DMS114 treated with DMSO at 0.1 percent for 48 hours (cell line): ENCODE data around the gene TMEM123.
A peak's percentile ranks its signal among the peaks of the same experiment; 100 is the strongest.

Source experiments
- DNase-seq: peaks from one replicate; lab custom pipeline; 2025; ENCODE audit not compliant: unreplicated experiment; lab: John Stamatoyannopoulos, UW

The TMEM123 gene

DNA sequence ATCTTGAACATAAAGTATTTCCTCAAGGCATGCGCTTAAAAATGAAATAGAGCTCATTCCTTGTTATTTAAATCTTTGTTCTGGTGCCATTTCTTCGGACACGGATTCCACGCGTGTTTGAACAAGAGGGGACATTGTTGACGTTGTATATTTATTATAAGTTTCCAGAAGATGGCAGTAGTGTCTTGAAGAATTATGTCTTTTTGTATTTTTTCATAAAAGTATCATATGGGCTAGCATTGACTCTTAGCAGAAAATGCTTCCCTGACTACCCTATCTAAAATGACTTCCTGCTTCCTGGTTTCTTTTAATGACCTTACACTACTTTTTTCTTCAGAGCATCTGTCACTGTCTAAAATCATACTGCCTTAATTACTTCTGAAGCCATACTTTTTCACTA lies 85.2 kb downstream of the TMEM123 start:
- no peak for DNase-seq

DNA sequence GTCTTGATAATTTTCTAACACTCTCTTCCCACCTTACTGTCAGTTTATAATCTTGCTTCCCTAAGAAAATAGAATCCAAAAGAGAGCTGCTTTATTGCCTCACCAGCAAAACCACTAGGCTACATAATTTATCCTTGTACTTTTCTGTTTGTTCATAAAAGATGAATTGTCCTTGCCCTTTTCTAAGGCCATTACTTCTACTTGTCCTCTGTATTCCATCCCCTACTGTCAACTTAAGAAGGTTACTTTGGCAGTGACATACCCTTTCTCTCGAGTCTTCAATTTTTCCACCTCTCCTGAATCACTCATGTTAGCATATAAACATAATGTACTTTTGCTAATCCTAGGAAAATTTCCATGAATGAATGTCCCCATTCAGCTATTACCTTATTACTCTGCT lies 87.6 kb downstream of the TMEM123 start:
- no peak for DNase-seq

DNA sequence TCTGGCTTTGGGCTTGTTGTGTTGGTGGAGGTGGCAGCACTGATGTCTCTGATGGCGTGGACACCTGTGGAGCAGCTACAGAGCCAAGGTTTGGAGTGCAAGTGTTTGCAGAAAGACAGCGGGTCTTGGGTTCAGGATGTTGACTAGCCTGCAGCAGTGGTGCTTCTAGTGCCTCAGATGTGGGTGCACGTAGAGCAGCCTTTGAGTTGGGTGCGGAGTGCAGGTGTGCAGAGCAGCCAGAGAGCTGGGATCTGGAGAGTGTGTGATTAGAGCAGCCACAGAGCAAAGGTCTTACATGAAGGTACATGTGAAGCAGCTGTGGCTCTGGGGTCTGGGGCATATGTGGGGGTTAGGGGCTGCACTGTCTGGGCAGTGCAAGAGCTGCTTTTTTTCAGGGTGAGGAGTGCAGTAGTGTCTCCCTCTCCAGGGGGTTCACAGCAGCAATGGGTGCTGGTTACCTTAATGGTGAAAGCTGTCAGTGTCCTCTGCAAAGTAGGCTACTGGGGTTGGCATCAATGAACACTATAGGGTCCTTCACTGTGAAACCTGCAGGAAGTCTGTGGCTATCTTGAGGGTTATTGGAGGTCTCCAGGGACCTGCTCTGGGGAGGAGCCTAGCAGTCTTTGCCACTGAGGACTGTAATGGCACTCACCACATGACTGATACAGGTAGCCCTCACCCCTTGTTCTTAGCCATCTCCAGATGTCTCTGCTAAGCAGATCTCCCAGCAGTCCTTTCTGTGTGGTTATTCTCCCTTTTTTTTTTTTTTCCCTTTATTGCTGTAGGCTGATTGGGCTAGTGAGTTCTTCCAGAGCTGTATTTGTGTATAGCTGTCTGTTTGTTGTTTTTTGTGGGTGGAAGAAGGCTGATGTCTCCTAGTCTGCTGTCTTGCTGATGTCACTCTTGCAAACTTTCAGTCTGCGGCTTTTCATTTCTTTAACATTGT lies 91.2 kb downstream of the TMEM123 start:
- no peak for DNase-seq

DNA sequence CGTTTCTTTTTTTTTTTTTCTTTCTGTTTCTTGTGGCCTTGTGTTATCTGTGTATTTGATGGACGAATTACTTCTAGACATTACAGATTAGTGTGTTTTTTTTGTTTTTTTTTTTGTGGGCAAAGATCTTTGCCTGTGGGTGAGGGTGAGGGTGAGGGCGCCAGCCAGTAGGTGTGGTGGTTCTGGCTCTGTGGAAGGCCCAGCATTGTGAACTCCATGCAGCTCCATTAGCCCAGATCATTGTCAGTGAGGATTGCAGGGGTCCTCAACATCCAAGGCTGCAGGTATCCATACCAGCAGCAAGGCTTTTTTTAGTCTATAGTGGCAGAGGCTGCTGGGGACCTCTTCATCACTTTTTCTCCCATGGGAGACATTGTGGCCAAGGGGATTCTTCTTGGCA lies 91.9 kb downstream of the TMEM123 start:
- no peak for DNase-seq

DNA sequence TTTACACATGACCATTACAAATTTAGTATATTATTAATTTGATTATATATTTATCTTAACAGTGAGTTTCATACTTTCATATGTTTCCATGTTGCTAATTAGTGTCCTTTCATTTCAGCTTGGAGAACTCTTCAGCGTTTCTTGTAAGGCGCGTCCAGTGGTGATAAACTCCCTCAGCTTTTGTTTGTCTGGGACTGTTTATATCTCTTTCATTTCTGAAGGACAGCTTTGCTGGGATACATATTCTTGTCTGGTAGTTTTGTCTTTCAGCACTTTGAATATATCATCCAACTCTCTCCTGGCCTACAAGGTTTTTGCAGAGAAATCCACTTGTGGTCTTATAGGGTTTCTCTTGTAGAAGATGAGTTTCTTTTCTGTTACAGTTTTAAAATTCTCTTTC lies 93.2 kb downstream of the TMEM123 start:
- DNase-seq = no peak

DNA sequence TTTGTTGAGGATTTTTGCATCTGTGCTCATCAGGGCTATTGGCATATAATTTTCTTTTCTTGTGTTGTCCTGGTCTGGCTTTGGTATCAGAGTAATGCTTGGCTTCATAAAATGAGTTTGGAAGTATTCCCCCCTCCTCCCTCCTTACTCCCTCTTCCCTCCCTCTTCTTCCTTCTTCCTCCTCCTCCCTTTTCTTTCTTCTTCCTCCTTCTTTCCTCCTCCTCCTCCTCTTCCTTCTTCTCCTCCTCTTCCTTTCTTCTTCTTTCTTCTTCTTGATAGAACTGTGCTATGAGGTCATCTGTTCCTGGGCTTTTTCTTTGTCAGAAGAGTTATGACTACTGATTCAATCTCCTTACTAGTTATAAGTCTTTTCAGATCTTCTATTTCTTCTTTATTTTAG lies 95.4 kb downstream of the TMEM123 start:
- no peak for DNase-seq

DNA sequence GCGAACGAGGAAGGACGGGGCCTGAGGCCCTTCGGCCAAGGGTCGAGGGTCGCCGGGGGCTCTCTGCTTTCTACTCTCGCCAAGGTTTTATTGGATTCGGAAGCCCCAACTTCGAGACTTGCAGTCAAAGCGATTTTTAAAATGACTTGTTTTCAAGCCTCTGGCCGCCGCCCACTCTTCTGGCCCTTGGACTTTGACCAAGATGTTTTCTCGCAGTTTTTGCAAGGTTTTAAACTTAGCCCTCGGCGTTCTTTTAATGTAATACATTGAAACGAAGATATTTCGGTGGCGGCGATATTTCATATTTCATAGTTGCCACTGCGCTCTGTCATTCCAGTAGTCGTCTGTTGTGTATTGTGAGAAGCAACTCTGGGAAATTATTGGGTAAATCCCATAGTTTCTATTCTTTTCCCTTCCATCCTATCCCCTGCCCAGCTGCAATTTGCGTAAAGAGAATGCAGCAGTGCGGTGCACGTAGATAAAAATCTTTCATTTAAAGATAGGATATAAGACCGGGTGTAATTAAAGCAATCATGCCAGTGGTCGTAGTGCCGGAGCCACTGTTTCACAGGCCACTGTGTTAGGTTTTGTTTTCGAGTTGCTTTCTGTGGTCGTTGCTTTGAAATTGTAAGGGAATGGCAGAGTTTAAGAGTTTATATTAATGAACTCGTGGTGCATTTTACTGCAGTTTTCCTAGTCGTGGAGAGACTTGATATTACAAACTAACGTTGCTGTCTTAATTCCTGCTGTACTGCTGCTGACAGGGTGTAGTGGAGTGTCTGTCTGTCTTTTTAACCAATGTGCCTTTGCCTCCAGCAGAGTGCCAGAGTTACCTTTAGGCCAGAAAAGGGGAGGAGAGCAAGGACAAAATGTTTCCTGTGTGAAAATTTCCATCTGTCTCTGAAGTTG lies 104.8 kb downstream of the TMEM123 start:
- peak; percentile 13 for DNase-seq

DNA sequence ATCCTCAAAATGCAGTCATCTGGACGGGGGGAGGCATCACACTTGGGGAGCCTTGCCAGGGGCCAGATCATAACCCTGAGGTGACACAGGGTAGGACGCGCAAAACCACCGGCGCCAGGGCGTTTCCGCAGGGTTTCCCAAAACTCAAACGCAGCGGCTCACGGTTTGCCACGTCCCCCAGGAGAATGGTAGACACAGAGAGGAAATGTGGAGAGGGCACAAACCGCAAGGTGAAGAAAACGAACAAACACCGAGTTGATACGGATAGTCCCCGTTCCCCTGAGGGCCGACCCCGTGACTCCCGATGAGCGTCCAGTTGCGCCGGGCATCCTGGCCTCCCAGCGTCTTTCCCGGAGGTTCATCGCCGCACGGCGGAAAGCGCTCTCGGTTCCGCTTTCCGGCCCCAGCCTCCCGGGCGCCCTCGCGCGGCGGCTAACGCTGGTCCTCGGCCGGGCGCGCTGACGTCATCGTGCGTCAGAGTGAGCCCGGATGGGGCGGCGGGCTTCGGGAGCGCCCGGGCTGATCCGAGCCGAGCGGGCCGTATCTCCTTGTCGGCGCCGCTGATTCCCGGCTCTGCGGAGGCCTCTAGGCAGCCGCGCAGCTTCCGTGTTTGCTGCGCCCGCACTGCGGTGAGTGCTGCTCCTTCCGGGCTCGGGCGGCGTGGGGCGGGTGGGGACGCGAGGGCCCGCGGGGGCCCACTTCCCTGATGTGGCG lies 105.7 kb downstream of the TMEM123 start, which contains the start of gene BIRC2:
BIRC2 (plus strand) TSS at position 467 of the 714 bp plus-strand sequence. CDS start 2,641 bp downstream, outside the sequence.
- peak; percentile 57 for DNase-seq

DNA sequence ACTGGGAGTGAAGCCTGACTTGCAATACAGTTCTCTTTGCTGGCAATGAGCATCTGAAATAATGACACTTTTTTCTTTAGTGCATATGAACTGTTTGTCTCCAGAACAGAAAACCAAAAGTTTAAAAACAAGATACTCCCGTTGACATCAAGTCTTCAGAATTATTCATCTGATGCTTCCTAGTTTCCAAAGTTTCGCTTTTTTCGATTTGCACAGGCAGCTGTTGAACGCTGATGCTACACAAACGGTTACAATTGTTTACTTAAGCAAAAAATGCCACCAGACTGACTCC lies 106.2 kb downstream of the TMEM123 start:
- no peak for DNase-seq
